H9 (cell line): ENCODE measurements around the gene SBF1. TPM values are rescaled to one million over a fixed set of nuclear protein-coding genes. Genes with fewer than 3 reads are reported as not detected.
A peak's percentile ranks its signal among the peaks of the same experiment; 100 is the strongest.

Experiments
- DNase-seq: peaks from one replicate; pipeline ENCODE4 v3.0.0-alpha.2; 2017
- H2AFZ ChIP-seq: one replicate; pipeline ENCODE4 v1.6.1; 2013; ENCODE audit warnings: mild to moderate bottlenecking, low read length, control low read depth, moderate library complexity
- H2AK5ac ChIP-seq: 2 replicates; pipeline ENCODE4 v1.6.1; 2013; ENCODE audit warnings: low read length, control low read depth, mixed read lengths; ENCODE audit not compliant: insufficient read length
- H2BK120ac ChIP-seq: one replicate; pipeline ENCODE4 v1.6.1; 2013; ENCODE audit warnings: low read depth, mild to moderate bottlenecking, low read length, control low read depth, inconsistent platforms; ENCODE audit not compliant: poor library complexity, severe bottlenecking
- H2BK12ac ChIP-seq: 2 replicates; pipeline ENCODE4 v1.6.1; 2013; ENCODE audit warnings: low read length, control low read depth, mixed read lengths, low read depth; ENCODE audit not compliant: insufficient read length
- H2BK15ac ChIP-seq: 2 replicates; pipeline ENCODE4 v1.6.1; 2013; ENCODE audit warnings: low read depth, low read length, control low read depth
- H2BK20ac ChIP-seq: one replicate; pipeline ENCODE4 v1.6.1; 2013; ENCODE audit warnings: low read depth, mild to moderate bottlenecking, low read length, control low read depth, inconsistent platforms; ENCODE audit not compliant: poor library complexity, severe bottlenecking
- H2BK5ac ChIP-seq: 2 replicates; pipeline ENCODE4 v1.6.1; 2013; ENCODE audit warnings: low read length, control low read depth, mixed read lengths; ENCODE audit not compliant: insufficient read length
- H3K14ac ChIP-seq: 2 replicates; pipeline ENCODE4 v1.6.1; 2013; ENCODE audit warnings: low read length, control low read depth; ENCODE audit not compliant: insufficient read depth
- H3K18ac ChIP-seq: 2 replicates; pipeline ENCODE4 v1.6.1; 2013; ENCODE audit warnings: low read depth, mild to moderate bottlenecking, mixed read lengths, low read length, control low read depth; ENCODE audit not compliant: insufficient read length
- H3K23ac ChIP-seq: 2 replicates; pipeline ENCODE4 v1.6.1; 2013; ENCODE audit warnings: low read length, control low read depth, mixed read lengths, low read depth; ENCODE audit not compliant: insufficient read length
- H3K23me2 ChIP-seq: 2 replicates; pipeline ENCODE4 v1.6.1; 2013; ENCODE audit warnings: low read depth, mild to moderate bottlenecking, mixed read lengths, low read length, control low read depth; ENCODE audit not compliant: insufficient read length, poor library complexity, severe bottlenecking
- H3K27ac ChIP-seq: 2 replicates; pipeline ENCODE4 v1.5.1; 2013; ENCODE audit warnings: low read length, control low read depth, mixed read lengths, low read depth; ENCODE audit not compliant: insufficient read length
- H3K27me3 ChIP-seq: 2 replicates; pipeline ENCODE4 v1.6.1; 2013; ENCODE audit warnings: low read length, control low read depth, inconsistent platforms; ENCODE audit not compliant: insufficient read depth
- H3K4ac ChIP-seq: 2 replicates; pipeline ENCODE4 v1.6.1; 2013; ENCODE audit warnings: low read depth, mild to moderate bottlenecking, control low read depth, inconsistent platforms, low read length, moderate library complexity
- H3K4me1 ChIP-seq: 2 replicates; pipeline ENCODE4 v1.6.1; 2013; ENCODE audit warnings: low read length, control low read depth, inconsistent platforms; ENCODE audit not compliant: insufficient read depth
- H3K4me2 ChIP-seq: 2 replicates; pipeline ENCODE4 v1.6.1; 2013; ENCODE audit warnings: low read length, control low read depth, mixed read lengths; ENCODE audit not compliant: insufficient read length, insufficient read depth
- H3K56ac ChIP-seq: 2 replicates; pipeline ENCODE4 v1.6.1; 2013; ENCODE audit warnings: low read depth, mild to moderate bottlenecking, mixed read lengths, low read length, control low read depth; ENCODE audit not compliant: insufficient read length
- H3K79me1 ChIP-seq: 2 replicates; pipeline ENCODE4 v1.6.1; 2013; ENCODE audit warnings: low read depth, mild to moderate bottlenecking, moderate library complexity, low read length, control low read depth, inconsistent platforms; ENCODE audit not compliant: insufficient read depth, poor library complexity, severe bottlenecking
- H3K79me2 ChIP-seq: 2 replicates; pipeline ENCODE4 v1.6.1; 2013; ENCODE audit warnings: low read length, control low read depth, inconsistent platforms; ENCODE audit not compliant: insufficient read depth
- H3K9ac ChIP-seq: 2 replicates; pipeline ENCODE4 v1.6.1; 2013; ENCODE audit warnings: low read length, control low read depth, mixed read lengths; ENCODE audit not compliant: insufficient read length; ENCODE audit errors: extremely low read depth
- H3K9me3 ChIP-seq: one replicate; pipeline ENCODE4 v1.6.1; 2013; ENCODE audit warnings: low read depth, low read length, inconsistent platforms; ENCODE audit not compliant: control insufficient read depth
- H3T11ph ChIP-seq: one replicate; pipeline ENCODE4 v1.6.1; 2013; ENCODE audit warnings: mild to moderate bottlenecking, low read length, control low read depth, inconsistent platforms
- H4K20me1 ChIP-seq: one replicate; pipeline ENCODE4 v1.6.1; 2013; ENCODE audit not compliant: control insufficient read depth, insufficient read length, insufficient read depth
- H4K5ac ChIP-seq: 2 replicates; pipeline ENCODE4 v1.6.1; 2013; ENCODE audit warnings: low read depth, mild to moderate bottlenecking, mixed read lengths, low read length, control low read depth; ENCODE audit not compliant: insufficient read length
- H4K8ac ChIP-seq: replicated peaks from 2 replicates; pipeline ENCODE4 v1.6.1; 2013; ENCODE audit warnings: low read length, control low read depth, mixed read lengths, low read depth; ENCODE audit not compliant: insufficient read length
- H4K91ac ChIP-seq: 2 replicates; pipeline ENCODE4 v1.6.1; 2013; ENCODE audit warnings: low read depth, mild to moderate bottlenecking, moderate library complexity, mixed read lengths, low read length, control low read depth; ENCODE audit not compliant: insufficient read length
- H3K27ac Mint-ChIP-seq, 3 experiments: 2 replicates in 2 of 3; 3 replicates in 1 of 3; pipeline ENCODE4 v1.8.0; 2020 to 2021; ENCODE audit warnings: mixed read lengths in 3 of 3, mild to moderate bottlenecking in 1 of 3, moderate library complexity in 1 of 3
- H3K27me3 Mint-ChIP-seq: 2 replicates; pipeline ENCODE4 v1.8.0; 2021; ENCODE audit warnings: low read depth, mild to moderate bottlenecking, moderate library complexity, mixed read lengths
- H3K36me3 Mint-ChIP-seq, 3 experiments: 2 replicates in 2 of 3; 3 replicates in 1 of 3; pipeline ENCODE4 v1.8.0; 2020 to 2021; ENCODE audit warnings: low read depth in 3 of 3, mixed read lengths in 3 of 3; ENCODE audit not compliant: insufficient read depth in 1 of 3
- H3K4me1 Mint-ChIP-seq, 2 experiments: 2 replicates each; pipeline ENCODE4 v1.8.0; 2020; ENCODE audit warnings: mixed read lengths in 2 of 2
- H3K4me3 Mint-ChIP-seq, 2 experiments: 2 replicates in 1 of 2; 3 replicates in 1 of 2; pipeline ENCODE4 v1.8.0; 2020 to 2021; ENCODE audit warnings: mild to moderate bottlenecking in 2 of 2, mixed read lengths in 2 of 2, moderate library complexity in 1 of 2
- H3K9me3 Mint-ChIP-seq, 2 experiments: 2 replicates in 1 of 2; 3 replicates in 1 of 2; pipeline ENCODE4 v1.8.0; 2020; ENCODE audit warnings: mild to moderate bottlenecking in 2 of 2, mixed read lengths in 2 of 2, moderate library complexity in 1 of 2
- WGBS: extraction: QIAGEN DNeasy Blood & Tissue Kit; methylation state at CpG from one replicate; pipeline ENCODE4 v1.1.7; 2013; ENCODE audit warnings: missing lambda C conversion rate, low lambda C conversion rate, mixed read lengths; ENCODE audit not compliant: insufficient read length; ENCODE audit errors: extremely low coverage; 5-methylcytosine and 5-hydroxymethylcytosine counted together
- total RNA-seq: library from RNA; stranded (reverse); gene quantifications from 2 replicates; pipeline ENCODE4 v1.2.1, GENCODE V29; 2021
- TF ChIP-seq, protein P1 (sequence below): fragments of 200-600 bp; sonication (generic); conservative IDR thresholded peaks from 3 replicates; pipeline ENCODE4 v1.8.0; 2021; ENCODE audit warnings: antibody characterized with exemption, mild to moderate bottlenecking

The SBF1 gene
- total RNA-seq, 1 experiment from 2014 or later: 69.8 TPM

DNA sequence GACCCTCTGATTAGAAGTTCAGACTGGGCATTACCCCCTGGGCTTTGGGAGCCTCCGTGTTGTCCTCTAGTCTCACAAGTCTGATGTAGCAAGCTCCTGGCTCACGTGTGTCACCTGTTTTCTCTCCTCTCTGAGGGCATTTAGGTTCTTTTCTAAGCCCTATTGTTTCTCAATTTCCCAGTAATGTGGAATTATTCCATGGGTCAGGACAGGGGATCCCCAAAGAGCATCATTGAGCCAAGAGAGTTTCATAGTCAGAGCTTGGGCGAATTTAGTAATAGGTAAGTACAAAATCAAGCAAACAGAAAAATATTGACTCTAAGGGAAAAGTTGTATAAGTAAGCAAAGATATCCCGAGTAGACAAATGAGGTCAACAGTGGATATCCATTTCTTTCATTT, 74.4 kb downstream of the SBF1 start:
- no peak overlapping the region for H3K56ac ChIP-seq
- H3K27me3 Mint-ChIP-seq: no peaks in the 10 kb centered on the region
- peaks cover 3% of the 10 kb centered on the region for H3K23me2 ChIP-seq
- H2BK5ac ChIP-seq: no peak overlapping the region
- no peaks in the 10 kb centered on the region; the same call in 1 of the 2 replicates for H3K79me2 ChIP-seq
- no peak overlapping the region for H2AFZ ChIP-seq
- H2BK12ac ChIP-seq: no peak overlapping the region
- H4K8ac ChIP-seq: no peak overlapping the region
- no peaks in the 10 kb centered on the region for H3K4me1 ChIP-seq
- H3K9me3 ChIP-seq: no peaks in the 10 kb centered on the region
- H3K4me2 ChIP-seq: no peak overlapping the region
- no peak overlapping the region for H3K18ac ChIP-seq
- H2BK15ac ChIP-seq: no peak overlapping the region
- H2AK5ac ChIP-seq: no peak overlapping the region
- no peak overlapping the region for H2BK20ac ChIP-seq
- H4K91ac ChIP-seq: no peak overlapping the region
- WGBS: no CpG with 5 or more reads among the region's 4 CpGs
- TF ChIP-seq, protein P1, sequence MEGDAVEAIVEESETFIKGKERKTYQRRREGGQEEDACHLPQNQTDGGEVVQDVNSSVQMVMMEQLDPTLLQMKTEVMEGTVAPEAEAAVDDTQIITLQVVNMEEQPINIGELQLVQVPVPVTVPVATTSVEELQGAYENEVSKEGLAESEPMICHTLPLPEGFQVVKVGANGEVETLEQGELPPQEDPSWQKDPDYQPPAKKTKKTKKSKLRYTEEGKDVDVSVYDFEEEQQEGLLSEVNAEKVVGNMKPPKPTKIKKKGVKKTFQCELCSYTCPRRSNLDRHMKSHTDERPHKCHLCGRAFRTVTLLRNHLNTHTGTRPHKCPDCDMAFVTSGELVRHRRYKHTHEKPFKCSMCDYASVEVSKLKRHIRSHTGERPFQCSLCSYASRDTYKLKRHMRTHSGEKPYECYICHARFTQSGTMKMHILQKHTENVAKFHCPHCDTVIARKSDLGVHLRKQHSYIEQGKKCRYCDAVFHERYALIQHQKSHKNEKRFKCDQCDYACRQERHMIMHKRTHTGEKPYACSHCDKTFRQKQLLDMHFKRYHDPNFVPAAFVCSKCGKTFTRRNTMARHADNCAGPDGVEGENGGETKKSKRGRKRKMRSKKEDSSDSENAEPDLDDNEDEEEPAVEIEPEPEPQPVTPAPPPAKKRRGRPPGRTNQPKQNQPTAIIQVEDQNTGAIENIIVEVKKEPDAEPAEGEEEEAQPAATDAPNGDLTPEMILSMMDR: no peak
- no peak for DNase-seq
- no peak overlapping the region for H3K4ac ChIP-seq
- no peak overlapping the region for H3K14ac ChIP-seq
- no peaks in the 10 kb centered on the region for H3K27me3 ChIP-seq
- H3K9ac ChIP-seq: no peak overlapping the region
- peaks cover 2 to 43% (median 12%) of the 10 kb centered on the region in 3 experiments; a peak in 5 of 7 replicates for H3K36me3 Mint-ChIP-seq
- no peaks in the 10 kb centered on the region; a peak in 1 of 5 replicates for H3K9me3 Mint-ChIP-seq
- H3K4me3 Mint-ChIP-seq: no peak overlapping the region
- H2BK120ac ChIP-seq: no peak overlapping the region
- H3K79me1 ChIP-seq: peaks cover 2% of the 10 kb centered on the region
- peaks cover 13 to 16% of the 10 kb centered on the region in 2 experiments for H3K4me1 Mint-ChIP-seq
- no peak overlapping the region for H4K5ac ChIP-seq
- no peak overlapping the region for H3K27ac ChIP-seq
- peak overlapping the region in 1 of 3 experiments; percentile 91; a peak in 1 of 7 replicates for H3K27ac Mint-ChIP-seq
- no peak overlapping the region for H3K23ac ChIP-seq
- H3T11ph ChIP-seq: no peak overlapping the region
- H4K20me1 ChIP-seq: no peaks in the 10 kb centered on the region
